Umbilical cord (tissue), 2 donors: ENCODE data around the gene ASB2. TPM values are rescaled to one million over a fixed set of nuclear protein-coding genes. Genes with fewer than 3 reads are reported as not detected.
A peak's percentile ranks its signal among the peaks of the same experiment; 100 is the strongest.

Experiments
- DNase-seq: peaks from one replicate; pipeline ENCODE4 v3.0.0-alpha.2; 2015; ENCODE audit warnings: low spot score
- total RNA-seq: library from RNA; depleted of rRNA; stranded (reverse); fragments of >200 nt; gene quantifications from one replicate; pipeline ENCODE4 v1.2.3, GENCODE V29; 2014; ENCODE audit warnings: low replicate concordance; ENCODE audit not compliant: insufficient read depth

The ASB2 gene
- total RNA-seq, 1 donor from 2014 or later: 35.4 TPM

- no peak for DNase-seq
Observed at GRCh38 chr14:93981316-93982229, 5.2 kb upstream of the ASB2 start.

DNA sequence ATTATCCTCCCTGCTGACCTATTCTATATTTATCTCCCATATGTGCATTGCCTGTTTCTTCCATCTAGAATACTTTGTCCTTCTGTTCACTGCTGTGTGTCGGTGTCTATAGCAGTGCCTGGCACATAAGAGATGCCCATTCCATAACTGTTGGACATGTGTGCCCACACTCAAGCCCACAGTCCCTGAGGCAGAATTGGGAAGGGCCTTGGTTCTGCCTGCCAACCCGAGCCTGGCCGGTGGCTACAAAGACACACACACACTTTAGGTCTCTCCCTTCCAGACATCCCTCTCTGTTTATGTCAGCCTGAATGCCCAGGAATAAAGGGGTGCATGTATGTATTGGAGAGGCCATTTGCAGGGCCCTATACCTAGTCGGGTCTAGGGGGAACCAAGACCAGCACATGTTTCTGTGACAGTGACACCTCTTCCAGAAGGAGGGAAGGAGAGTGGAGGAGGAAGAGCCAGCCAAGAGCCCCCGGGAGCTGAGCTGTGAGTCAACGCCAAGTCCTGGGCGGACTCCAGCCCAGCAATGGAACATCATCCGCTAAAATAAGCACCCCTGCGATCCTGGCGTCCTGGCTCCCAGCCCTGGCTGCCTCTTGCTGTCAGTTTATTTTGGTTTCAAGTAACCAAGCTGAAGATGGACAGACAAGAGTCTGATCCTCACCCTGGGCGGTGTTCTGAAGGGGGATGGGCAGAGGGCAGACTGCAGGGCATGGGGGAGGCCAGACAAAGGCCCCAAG lies 4.3 kb upstream of the ASB2 start:
- no peak for DNase-seq

- DNase-seq: no peak
Observed at GRCh38 chr14:93978735-93979134, 2.4 kb upstream of the ASB2 start.

GRCh38 chr14:93977790-93978581 lies 1.6 kb upstream of the ASB2 start:
- no peak for DNase-seq

GRCh38 chr14:93977171-93977570 lies 801 bp upstream of the ASB2 start:
- DNase-seq: no peak

GRCh38 chr14:93975791-93976476 lies 436 bp downstream of the ASB2 start:
- no peak for DNase-seq

- no peak for DNase-seq
Observed at GRCh38 chr14:93974833-93975232, 1.5 kb downstream of the ASB2 start.

DNA sequence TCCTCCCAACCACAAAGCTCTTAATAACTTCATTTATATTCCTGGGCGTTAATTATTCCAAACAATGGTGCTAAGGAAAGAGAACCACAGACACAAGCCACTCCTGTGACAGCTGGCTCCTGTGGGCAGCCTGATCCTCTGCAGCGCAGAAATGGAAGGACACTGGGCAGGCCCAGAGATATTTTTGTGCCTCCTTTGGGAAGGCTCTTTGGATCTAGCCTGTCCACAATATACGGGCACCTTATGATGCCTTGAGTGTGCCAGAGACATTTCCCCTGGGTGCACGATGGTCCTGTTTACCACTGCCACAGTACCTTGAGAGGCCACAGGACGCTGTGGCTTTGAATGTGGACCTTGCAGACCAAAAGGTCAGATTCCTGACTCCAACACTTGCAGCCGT lies 2.1 kb downstream of the ASB2 start:
- DNase-seq: no peak

DNA sequence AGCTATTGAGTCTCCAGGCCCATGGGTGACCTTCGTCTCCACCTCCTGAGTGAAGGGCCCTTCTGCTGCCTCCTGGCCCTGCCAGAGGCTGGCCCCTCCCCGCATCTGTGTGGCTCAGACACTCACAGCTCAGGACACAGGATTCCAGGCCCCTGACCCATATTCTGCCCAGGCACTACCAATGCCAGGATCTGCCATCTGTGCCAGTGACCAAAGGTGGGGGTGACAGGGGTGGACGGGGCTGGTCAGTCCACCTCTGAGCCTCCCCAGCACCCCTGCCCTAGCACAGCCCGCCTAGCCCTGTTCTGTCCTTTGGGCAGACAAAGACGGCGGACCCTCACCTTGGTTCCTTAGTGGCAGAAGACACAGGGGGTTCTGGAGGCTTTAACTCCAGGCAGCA lies 2.8 kb downstream of the ASB2 start:
- no peak for DNase-seq

- no peak for DNase-seq
Observed at GRCh38 chr14:93972618-93973205, 3.7 kb downstream of the ASB2 start.

DNA sequence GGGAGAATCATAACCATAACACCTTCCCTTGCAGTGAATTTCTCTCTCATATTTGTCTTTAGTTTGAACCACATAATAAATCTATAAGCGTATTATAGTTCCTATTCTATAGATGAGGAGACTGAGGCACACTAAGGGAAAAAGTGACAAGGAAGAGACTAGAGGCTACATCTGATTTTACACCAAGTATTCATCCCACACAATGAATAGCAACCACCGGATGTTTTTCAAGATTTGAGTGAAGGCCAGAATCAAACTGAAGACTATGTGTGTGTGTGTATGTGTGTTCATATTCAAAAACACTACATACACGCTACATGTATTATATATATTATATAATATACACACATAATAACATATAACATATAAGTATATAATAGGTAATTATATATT lies 4.7 kb downstream of the ASB2 start:
- no peak for DNase-seq

DNA sequence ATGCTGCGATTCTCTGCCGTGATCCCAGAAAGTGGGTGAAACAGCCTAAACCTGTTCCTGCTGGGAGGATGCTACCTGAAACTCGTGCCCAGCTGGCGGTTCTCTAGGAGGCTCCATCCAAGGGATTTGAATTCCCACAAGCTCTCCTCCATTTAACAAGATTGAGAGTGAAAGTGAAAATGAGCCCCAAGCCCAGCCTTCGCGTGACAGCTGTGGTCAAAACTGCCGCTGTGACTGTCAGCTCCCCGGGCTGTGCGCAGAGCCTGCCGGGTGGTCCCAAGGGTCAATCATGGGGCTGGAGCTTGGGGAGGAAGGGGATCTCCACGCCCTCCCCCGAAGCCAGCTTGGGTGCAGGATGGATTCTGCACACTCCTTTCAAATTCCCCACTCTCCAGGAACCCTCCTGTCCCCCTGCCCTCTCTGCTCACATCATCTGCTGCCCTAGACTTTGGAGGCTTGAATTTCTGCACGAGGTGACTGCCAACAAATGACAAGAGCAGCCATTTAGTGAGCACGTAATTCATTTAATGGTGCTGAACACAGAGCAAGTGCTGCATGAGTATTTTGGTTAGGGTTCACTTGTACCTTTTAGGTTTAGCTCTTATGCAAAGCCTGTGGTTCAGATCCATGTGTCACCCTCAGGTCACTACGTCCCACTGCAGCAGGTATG lies 5.3 kb downstream of the ASB2 start:
- DNase-seq: no peak

- no peak for DNase-seq
Observed at GRCh38 chr14:93970585-93970964, 5.8 kb downstream of the ASB2 start.

DNA sequence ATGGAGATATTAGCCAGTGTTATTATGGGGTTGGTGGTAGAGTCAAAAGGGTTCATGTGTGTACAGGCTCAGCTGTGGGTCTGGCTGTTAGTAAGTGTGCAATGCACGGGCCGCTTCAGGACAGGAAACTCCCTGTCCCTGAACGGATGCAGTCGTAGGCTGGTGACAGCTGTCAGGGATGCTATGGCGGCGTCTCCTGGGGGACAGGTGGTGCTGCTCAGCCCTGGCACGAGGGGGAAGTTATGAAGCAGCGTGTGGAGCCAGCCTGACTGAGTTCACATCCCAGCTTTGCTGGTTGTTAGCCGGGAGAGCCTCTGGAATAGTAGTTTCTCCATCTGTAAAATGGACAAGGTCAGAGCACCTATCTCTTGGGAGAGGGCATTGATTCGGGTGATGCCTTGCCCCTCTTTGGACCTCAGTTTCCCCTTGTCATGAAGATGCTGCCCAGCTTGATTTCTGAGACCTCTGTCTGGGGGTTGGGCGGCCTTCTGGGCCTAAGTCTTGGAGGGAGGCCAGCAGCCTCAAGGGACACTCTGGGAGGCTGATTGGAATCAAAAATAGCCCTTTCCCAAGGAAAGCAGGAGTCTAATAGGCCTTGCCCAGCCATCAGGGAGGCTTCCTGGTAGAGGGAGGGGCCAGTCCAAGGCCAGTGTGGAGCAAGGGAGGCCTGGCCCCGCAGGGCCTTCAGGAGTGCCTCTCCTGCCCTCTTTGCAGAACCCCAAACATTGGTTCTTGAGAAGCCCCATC lies 7.1 kb downstream of the ASB2 start:
- no peak for DNase-seq

DNA sequence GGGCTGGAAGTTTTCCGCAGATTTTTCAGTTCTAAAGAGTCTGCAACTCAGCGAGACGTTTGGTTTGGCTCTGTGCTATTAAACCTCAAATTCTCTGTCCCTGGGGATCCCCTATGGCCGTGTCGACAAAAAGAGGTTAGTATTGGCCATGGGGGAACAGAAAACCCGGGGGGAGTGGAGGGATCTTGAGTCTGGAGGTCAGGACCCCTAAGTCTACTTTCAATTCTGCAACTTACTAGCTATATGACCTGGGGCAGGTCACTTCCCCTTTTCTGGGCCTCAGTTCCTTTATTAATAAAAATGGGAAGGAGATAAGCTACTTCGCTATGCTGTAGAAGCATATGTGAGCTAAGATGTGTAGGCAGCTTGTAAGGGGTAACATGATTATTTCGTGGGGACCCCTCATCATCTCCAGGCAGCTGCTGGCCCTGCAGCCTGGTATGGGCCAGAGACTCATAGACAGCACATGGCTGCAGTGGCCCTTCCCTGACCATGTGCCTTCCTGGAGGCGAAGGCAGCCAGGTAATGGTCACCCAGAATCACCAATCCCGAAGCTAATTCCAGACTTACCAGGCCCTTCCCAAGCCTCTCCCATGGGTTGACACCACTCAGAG lies 8.6 kb downstream of the ASB2 start:
- DNase-seq: no peak

DNA sequence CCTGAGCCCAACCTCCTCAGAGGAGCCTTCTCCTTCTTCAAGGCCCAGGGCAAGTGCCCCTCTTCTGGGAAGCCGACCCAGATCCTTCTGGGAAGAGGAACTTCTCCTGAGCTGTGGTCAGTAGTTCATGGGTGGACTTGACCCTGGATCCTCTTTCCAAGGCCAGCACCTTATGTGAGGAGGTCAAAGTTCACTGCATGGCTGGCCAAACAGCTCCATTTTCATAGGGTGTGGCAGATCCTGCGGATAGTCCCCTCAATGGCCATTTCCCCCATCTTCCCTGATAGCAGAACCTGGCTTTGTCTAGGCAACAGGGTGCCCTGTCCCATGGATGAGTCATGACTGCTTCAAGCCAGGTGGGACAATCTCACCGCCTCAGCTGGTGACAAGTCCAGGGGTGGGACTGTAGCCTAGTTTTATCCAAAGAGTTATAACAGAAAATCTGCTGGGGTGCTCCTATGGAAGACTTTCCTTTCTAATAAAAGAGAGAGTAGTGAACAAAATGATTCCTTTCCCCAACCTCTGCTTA lies 10.4 kb downstream of the ASB2 start:
- no peak for DNase-seq

DNA sequence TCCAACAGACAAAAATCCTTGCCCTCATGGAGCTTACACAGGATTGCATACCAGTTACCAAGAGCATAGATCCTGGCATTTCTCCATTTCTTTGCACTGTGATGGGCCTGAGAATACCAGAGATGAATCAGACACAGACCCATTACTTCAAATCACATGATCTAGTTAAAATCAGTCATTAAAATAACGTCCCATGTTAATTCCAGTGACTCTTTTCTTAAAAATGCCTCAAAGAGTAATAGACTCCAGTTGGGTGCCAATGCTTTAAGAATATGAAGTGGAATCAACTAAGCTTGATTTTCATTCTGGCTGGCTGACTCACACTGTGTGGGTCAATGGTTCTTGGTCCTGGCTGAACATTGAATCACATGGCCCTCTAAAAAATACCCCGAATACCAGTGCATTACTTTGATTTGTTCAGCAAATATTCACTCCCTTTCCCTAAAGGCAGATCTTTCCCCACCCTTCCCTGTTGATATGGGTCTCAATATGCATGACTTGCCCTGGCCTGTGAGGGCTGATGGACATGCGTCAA lies 11.0 kb downstream of the ASB2 start:
- DNase-seq: peak; percentile 34

DNA sequence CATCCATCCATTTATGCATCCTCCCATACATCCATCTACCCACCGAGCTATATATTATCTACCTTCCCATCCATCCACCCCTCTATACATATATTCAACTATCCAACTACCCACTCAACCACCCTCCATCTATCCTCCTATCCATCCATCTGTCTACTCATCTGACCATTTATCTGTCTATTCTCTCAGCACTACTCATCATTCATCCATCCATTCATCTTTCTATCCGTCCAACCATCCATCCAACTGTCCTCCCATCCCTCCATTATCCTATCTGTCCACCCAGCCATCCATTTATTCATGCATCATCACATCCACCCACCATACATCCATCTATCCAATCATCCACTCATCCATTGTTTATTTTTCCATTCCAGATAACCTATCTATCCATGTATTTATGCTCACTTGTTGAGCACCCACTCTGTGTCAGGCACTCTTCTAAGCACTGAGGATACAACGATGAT lies 11.5 kb downstream of the ASB2 start:
- no peak for DNase-seq

- DNase-seq: no peak
Observed at GRCh38 chr14:93964281-93964680, 12.1 kb downstream of the ASB2 start.
